Choroid plexus epithelial cell (primary cell): ENCODE data around the gene NPAS2.

Source experiments
- DNase-seq: peaks from one replicate; pipeline ENCODE4 v3.0.0-alpha.2; 2010; ENCODE audit warnings: low read depth
- H3K4me3 ChIP-seq: 2 replicates; pipeline ENCODE4 v1.5.1; 2011; ENCODE audit warnings: low read depth, mild to moderate bottlenecking, control low read depth, low read length, moderate library complexity
- CTCF ChIP-seq: conservative IDR thresholded peaks from 2 replicates; pipeline ENCODE4 v1.5.1; 2011; ENCODE audit warnings: low read depth, mild to moderate bottlenecking, control low read depth, inconsistent platforms, low read length, moderate library complexity

Gene NPAS2

GRCh38 chr2:100976061-100976460, 156.1 kb downstream of the NPAS2 start:
- no peak for DNase-seq
- TF ChIP-seq CTCF = no peak
- no peak overlapping the region for H3K4me3 ChIP-seq

- no peak overlapping the region for H3K4me3 ChIP-seq
- no peak for TF ChIP-seq CTCF
- DNase-seq = no peak
Observed at GRCh38 chr2:100976645-100977391, 156.9 kb downstream of the NPAS2 start.

- DNase-seq = no peak
- no peak for TF ChIP-seq CTCF
Observed at GRCh38 chr2:100977511-100977910, 157.6 kb downstream of the NPAS2 start.

DNA sequence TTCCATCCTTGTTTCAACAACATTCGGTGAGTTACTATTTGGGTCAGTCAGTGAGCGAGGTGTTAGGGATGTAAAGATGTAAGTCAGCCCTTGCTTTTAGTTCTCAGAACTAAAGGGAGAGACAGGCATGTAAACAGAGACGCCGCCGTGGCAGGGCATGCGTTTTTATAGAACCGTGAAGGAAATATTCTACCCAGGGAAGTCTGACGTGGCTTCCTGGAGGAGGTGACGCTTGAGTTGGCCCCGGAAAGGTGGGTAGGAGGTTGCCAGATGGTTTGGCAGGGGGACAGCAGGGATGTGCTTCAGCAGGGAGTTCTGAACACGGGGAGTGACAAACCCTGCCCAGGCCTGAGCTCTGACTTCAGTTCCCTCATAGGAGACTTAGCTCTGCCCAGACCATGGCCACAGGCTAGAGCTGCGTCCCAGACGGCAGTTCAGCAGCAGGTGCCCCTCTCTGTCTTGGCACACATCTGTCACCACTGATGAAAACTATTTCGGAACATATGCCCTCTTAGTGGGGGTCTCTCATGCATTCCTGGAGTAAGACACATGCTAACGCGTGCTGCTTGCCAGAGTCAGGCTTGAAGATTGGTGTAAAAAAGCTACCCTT, 158.7 kb downstream of the NPAS2 start:
- H3K4me3 ChIP-seq = no peak overlapping the region
- TF ChIP-seq CTCF = no peak
- DNase-seq = no peak

More at GRCh38 chr2:100977511-100977910, 157.6 kb downstream of the NPAS2 start:
- H3K4me3 ChIP-seq = no peak overlapping the region

GRCh38 chr2:100980046-100980445, 160.1 kb downstream of the NPAS2 start:
- no peak for DNase-seq
- TF ChIP-seq CTCF = no peak
- H3K4me3 ChIP-seq = no peak overlapping the region

GRCh38 chr2:100981011-100981410, 161.1 kb downstream of the NPAS2 start:
- no peak overlapping the region for H3K4me3 ChIP-seq
- no peak for TF ChIP-seq CTCF
- no peak for DNase-seq

- no peak for TF ChIP-seq CTCF
- no peak overlapping the region for H3K4me3 ChIP-seq
- no peak for DNase-seq
Observed at GRCh38 chr2:100982431-100982861, 162.5 kb downstream of the NPAS2 start.
